AG10803 (cell line): Measurements from ENCODE around the gene UVSSA.
A peak's percentile ranks its signal among the peaks of the same experiment; 100 is the strongest.

Source experiments
- DNase-seq: peaks from one replicate; pipeline ENCODE4 v3.0.0; 2010; ENCODE audit warnings: low read depth
- H3K4me3 ChIP-seq: 2 replicates; pipeline ENCODE4 v1.5.1; 2011; ENCODE audit warnings: mild to moderate bottlenecking, low read length, control low read depth
- CTCF ChIP-seq: conservative IDR thresholded peaks from 2 replicates; pipeline ENCODE4 v1.5.1; 2011; ENCODE audit warnings: mild to moderate bottlenecking, low read length, control low read depth, inconsistent platforms

Gene UVSSA

GRCh38 chr4:1339489-1339888 lies 7.5 kb upstream of the UVSSA start:
- H3K4me3 ChIP-seq: no peak overlapping the region
- DNase-seq: no peak

GRCh38 chr4:1340181-1340747 lies 6.7 kb upstream of the UVSSA start:
- TF ChIP-seq CTCF: no peak
- DNase-seq: no peak
- H3K4me3 ChIP-seq: no peak overlapping the region

More at GRCh38 chr4:1339489-1339888, 7.5 kb upstream of the UVSSA start:
- no peak for TF ChIP-seq CTCF

GRCh38 chr4:1340861-1341260 lies 6.1 kb upstream of the UVSSA start:
- DNase-seq: no peak
- no peak for TF ChIP-seq CTCF
- no peak overlapping the region for H3K4me3 ChIP-seq

GRCh38 chr4:1342003-1342402 lies 5.0 kb upstream of the UVSSA start:
- no peak overlapping the region for H3K4me3 ChIP-seq
- TF ChIP-seq CTCF: no peak

GRCh38 chr4:1344696-1345095 lies 2.3 kb upstream of the UVSSA start:
- no peak for TF ChIP-seq CTCF
- no peak for DNase-seq

More at GRCh38 chr4:1342003-1342402, 5.0 kb upstream of the UVSSA start:
- no peak for DNase-seq

GRCh38 chr4:1345903-1346780 lies 866 bp upstream of the UVSSA start:
- peak; percentile 46 for TF ChIP-seq CTCF
- peak; percentile 53 for DNase-seq
- peak overlapping the region; percentile 74 for H3K4me3 ChIP-seq

More at GRCh38 chr4:1344696-1345095, 2.3 kb upstream of the UVSSA start:
- H3K4me3 ChIP-seq: no peak overlapping the region

- peak overlapping the region; percentile 51 for H3K4me3 ChIP-seq
- TF ChIP-seq CTCF: no peak
- DNase-seq: peak; percentile 86
Observed at GRCh38 chr4:1347410-1347864, 429 bp downstream of the UVSSA start.
